GM23248 (cell line): ENCODE data around the gene MKI67.

Experiments used
- EZH2 ChIP-seq: fragments of 200-600 bp; sonication (generic); IDR thresholded peaks from 2 replicates; pipeline ENCODE4 v1.6.1; 2018; ENCODE audit warnings: antibody characterized with exemption, mild to moderate bottlenecking; ENCODE audit not compliant: insufficient read depth, poor library complexity, severe bottlenecking
- EZH2phosphoT487 ChIP-seq: fragments of 200-600 bp; sonication (generic); IDR thresholded peaks from 2 replicates; pipeline ENCODE4 v1.6.1; 2018; ENCODE audit warnings: antibody characterized with exemption, moderate library complexity, mild to moderate bottlenecking, low read depth; ENCODE audit not compliant: insufficient read depth

DNA sequence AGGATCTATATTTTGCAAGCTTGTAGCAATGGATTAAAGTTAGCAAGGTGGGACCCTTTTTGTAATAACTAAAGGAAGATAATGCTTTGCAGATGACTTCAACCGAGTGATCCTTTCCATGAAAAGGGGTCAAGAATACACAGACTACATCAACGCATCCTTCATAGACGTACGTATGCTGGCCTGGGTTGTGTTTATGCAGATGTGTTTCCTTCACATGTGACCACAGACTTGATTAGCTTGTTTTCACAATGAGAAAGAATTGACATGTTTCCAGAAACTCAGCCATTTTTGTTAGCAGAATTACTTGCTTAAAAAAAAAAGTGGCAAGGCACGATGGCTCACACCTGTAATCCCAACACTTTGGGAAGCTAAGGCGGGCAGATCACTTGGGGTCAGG, 54.2 kb downstream of the MKI67 start:
- TF ChIP-seq EZH2phosphoT487: no peak
- TF ChIP-seq EZH2: no peak
